ENCODE results near the gene PCDHGB3.

GRCh38 chr5:141403387-141403786, 33.3 kb downstream of the PCDHGB3 start:
- TF ChIP-seq EZH2 (IDR thresholded peaks at IDR 0.05; ENCODE audit: borderline replicate concordance, low read depth, low read length, poor library complexity, severe bottlenecking): no peak
- TF ChIP-seq CTCF (conservative IDR thresholded peaks at IDR 0.05; ENCODE audit: low read depth, low read length): no peak
